GM19240 (cell line): ENCODE measurements around the gene AVP.
"Not testable (repeated sequence)": the region's sequence is repeated elsewhere in the genome, so short reads cannot be mapped to it uniquely, and the experiment has no call there.

ENCODE experiments used
- DNase-seq: peaks from one replicate; pipeline ENCODE4 v3.0.0; 2011; ENCODE audit warnings: low spot score; ENCODE audit not compliant: insufficient read length

Gene AVP

DNA sequence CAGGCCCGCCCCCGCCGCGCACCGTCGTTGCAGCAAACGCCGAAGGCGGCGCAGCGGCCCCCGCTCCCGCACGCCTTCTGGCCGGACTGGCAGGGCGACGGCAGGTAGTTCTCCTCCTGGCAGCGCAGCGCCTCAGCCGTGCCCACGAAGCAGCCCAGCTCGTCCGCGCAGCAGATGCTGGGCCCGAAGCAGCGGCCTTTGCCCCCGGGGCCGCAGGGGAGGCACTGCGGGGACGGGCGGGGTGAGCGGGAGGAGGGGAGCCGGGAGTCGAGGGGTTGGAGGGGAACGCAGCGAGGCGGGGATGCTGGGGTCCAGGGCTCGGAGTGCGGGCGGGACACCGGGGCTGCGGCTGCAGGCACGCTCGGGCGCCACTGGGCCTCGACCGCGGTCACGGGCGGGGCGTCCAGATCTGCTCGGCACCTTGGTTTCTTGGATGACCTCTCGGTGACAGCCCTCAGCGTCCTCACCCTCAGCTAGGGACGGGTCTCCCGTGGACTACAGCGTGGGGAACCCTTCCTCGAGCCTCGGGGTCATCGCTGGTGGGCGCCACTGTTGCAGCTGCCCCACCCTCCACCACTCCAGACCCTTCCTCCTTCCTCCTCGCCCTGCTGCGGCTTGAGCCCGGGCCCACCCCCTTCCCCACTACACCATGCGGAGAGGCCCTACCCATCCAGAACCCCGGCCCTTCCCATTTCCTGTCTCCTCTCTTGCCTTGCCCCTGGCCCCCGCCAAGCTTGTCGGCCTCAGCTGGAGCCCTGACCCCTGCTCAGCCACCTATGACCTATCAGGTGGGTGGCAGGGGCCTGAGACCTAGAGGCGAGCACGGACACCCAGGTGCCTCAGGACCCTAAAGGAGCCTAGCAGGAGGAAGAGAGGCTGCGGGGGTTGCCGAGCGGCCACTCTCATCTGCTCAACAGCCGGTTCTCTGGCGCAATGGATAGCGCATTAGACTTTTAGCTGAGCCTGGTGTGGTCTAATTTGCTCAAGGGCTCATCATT, 1.3 kb downstream of the AVP start:
- DNase-seq, result no peak

DNA sequence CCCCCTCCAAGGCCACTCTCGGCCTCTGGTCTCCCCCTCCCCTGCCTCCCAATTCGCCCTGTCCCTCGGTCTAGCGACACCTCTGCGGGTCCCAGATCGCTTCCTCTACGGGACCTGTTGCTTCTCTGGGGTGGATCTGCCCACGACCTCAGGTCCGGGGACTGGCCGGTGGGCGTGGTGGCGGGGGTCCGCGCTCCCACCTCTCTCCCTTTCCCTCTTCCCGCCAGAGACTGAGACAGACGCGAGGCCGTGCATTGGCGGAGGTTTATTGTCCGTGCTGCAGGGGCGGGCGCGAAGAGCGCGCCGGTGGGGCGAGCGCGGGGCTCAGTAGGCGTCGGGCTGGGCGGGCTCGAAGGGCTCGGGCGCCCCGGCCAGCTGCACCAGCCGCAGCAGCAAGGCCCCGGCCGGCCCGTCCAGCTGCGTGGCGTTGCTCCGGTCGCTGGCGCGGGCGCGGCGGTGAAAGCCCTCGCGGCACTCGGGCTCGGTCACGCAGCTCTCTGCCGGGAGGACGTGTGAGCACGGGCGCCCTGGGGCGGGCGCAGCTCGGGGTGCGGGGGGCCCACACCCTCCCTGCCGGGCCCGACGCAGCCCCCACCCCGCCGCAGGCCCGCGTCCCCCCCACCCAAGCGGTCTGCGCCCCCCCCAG, 2.1 kb downstream of the AVP start:
- no peak for DNase-seq

DNA sequence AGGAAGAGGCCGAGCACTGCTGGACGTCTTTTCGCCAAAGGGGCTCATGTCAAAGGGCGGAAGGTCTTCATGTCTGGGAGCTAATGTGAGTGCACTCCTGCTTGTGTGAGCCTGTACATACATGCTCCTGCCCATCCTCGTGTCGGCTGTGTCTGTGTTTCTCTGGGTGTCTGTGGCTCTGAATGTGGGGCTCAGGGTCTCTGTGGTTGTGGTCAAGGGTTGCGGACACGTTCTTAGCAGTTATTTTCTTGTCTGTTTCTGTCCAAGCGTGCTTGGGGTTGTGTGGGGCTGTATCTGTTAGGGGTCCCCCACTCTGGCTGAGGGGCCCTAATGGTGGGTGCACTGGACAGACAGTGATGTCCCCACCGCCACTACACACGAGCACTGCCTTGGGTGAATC, 2.9 kb downstream of the AVP start:
- no peak for DNase-seq

DNA sequence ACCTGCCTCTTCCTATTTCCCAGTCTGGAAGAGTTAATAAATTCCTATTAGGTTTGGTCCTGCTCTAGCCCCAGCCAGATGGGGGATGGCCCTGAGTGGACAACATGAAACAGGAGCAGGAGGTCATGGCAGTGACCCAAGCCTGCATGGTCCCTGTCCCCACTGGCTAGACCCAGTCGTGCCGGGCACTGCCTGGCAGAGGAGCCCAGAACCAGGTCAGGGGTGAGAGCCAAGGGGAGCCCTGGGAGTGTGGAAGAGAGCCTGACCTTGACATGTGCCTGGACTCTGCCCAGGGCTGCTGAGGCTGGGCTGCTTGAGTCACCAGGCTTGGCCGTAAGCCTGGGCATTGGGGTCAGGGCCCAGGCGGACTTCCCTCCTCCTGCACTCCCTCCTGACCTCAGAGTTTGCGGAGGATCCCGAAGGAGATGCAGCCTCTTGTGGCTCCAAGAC, 3.6 kb downstream of the AVP start:
- DNase-seq, result no peak

DNA sequence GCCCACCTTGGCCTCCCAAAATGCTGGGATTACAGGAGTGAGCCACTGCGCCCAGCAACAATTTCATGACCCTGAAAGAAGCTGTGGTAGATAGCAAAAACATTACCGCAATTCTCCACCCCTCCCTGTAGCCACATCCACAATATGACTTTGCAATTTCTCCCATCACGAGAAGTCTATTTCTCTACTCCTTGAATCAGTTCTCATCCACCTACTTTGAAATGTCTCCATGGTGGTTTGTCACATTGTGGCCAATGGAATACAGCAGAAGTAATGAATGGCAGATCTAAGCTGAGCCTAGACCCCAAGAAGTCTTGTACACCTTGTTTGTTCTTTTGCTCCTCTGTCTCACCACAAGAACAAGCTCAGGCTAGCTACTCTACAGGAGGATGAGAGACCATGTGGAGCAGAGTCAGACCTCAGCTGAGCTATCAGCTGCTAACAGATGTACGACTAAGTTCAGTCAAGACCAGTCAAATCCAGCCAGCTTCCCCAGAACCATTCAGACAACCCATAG, 6.8 kb downstream of the AVP start:
- no peak for DNase-seq

DNA sequence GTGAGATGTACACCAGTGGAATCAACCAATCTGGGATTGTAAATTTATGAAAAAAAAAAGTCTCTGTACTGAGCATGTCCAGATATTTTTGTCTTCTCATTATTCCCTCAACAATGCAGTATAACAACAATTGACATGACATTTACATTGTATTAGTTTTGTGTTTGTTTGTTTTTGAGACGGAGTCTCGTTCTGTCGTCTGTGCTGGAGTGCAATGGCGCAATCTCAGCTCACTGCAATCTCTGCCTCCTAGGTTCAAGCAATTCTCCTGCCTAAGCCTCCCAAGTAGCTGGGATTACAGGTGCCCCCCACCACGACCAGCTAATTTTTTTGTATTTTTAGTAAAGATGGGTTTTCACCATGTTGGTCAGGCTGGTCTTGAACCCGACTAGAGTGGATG, 9.2 kb downstream of the AVP start:
- DNase-seq, result not testable (repeated sequence)

DNA sequence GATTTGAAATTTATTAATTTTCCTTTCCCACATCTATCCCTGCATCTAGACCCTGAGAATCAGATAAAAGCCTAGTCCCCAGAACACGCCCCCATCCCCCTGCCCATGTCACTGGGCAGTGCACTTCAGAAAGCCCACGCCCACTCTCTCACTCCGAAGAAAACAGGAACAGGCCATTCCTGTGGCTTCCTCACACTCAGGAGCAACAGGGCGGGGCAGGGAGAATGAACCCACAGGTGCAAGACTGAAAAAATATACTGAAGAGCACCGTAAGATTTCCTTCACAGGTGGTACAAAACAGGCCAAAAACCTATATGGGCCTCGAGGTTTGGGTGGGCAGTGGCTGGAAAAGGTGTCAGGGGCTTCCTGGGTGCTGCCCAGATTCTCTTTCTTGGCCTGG, 9.7 kb downstream of the AVP start:
- no peak for DNase-seq

DNA sequence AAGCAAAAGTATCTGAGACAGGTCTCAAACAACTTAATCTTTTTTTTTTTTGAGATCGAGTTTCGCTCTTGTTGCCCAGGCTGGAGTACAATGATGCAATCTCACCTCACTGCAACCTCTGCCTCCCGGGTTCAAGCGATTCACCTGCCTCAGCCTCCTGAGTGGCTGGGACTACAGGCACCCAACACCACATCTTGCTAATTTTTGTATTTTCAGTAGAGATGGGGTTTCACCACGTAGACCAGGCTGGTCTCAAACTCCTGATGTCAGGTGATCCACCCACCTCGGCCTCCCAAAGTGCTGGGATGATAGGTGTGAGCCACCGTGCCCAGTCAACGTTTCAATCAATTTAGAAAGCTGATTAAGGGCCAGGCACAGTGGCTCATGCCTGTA, 11.3 kb downstream of the AVP start:
- not testable (repeated sequence) for DNase-seq

DNA sequence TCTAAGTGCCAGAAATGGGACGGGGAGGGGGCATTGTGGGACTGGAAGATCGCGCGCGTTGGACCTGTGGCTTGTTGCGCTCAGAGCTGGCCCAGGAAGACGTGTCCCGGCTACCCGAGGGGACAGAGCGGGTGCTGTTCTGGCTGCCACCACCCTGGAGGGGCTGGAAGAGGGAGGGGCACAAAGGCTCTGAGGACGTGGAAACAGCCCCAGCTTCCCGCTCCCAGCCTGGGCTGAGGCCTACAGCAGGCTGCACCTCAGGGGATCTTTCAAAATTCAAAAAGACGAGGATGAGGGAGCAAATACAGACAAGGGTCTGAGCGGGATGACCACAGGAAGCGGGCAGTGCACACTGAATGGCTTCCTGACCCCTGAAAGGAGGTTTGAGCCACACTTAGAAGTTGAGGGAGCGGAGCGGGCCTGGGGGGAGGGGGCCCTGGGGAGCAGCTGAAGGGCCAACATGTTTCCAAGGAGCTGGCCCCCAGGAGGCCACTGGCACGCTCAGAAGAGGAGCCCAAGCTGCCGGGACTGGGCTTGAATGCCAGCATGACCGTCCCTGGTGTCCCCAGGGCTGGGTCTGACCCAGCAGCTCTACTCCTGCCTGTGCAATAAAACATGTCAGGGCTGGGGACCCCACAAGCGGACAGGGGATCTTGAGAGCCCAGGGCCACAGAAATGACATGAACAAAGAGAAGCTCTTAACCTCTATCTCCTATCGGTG, 11.8 kb downstream of the AVP start:
- DNase-seq, result no peak

DNA sequence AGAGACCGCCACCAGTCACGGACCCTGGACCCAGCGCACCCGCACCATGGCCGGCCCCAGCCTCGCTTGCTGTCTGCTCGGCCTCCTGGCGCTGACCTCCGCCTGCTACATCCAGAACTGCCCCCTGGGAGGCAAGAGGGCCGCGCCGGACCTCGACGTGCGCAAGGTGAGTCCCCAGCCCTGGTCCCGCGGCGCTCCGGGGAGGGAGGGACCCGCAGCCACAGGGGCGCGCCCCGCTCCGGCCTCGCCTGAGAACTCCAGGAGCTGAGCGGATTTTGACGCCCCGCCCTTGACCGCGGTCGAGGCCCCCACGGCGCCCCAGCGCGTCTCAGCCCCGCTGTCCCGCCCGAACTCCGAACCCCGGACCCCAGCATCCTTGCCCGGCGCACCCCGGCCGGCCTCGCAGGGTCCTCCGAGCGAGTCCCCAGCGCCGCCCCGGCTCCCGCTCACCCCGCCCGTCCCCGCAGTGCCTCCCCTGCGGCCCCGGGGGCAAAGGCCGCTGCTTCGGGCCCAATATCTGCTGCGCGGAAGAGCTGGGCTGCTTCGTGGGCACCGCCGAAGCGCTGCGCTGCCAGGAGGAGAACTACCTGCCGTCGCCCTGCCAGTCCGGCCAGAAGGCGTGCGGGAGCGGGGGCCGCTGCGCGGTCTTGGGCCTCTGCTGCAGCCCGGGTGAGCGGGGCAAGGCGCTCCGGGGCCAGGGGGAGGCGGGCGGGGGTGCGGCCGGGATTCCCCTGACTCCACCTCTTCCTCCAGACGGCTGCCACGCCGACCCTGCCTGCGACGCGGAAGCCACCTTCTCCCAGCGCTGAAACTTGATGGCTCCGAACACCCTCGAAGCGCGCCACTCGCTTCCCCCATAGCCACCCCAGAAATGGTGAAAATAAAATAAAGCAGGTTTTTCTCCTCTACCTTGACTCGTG, 12.7 kb downstream of the AVP start, which contains the start of gene OXT:
Gene OXT (plus strand): TSS at position 11 of the 920 bp plus-strand sequence. CDS start 36 bp downstream, at position 47.
- DNase-seq, result no peak

DNA sequence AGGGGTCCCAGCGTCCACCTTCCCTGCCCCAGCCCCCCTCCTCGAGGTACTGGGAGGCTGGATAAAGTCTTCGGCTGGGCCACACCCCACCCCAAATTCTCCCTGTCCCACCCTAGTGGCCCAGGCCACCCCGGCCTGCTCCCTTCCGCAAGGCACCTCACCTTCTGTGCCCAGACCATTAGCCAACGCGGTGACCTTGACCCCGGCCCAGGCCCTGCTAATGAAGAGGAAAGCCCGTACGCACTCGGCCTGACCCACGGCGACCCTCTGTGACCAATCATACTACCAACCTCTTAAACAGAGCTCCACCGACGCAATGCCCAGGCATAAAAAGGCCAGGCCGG, 13.3 kb downstream of the AVP start:
- no peak for DNase-seq

DNA sequence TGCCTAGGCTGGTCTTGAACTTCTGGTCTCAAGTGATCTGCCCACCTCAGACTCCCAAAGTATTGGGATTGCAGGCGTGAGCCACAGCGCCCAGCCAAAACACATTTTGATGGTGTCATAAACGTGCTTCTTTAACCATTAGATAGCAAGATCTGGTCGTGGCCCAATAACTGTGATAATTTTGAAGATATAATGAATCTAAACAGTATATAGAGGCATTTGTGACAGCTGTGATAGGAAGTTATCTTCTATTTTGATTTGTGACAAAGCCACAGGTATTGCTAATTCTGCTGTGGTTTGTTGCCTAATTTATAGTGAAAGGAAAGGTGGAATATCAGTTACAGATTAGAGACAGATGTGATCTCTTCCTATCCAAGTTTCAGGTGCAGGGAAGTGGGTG, 13.8 kb downstream of the AVP start:
- DNase-seq, result no peak

DNA sequence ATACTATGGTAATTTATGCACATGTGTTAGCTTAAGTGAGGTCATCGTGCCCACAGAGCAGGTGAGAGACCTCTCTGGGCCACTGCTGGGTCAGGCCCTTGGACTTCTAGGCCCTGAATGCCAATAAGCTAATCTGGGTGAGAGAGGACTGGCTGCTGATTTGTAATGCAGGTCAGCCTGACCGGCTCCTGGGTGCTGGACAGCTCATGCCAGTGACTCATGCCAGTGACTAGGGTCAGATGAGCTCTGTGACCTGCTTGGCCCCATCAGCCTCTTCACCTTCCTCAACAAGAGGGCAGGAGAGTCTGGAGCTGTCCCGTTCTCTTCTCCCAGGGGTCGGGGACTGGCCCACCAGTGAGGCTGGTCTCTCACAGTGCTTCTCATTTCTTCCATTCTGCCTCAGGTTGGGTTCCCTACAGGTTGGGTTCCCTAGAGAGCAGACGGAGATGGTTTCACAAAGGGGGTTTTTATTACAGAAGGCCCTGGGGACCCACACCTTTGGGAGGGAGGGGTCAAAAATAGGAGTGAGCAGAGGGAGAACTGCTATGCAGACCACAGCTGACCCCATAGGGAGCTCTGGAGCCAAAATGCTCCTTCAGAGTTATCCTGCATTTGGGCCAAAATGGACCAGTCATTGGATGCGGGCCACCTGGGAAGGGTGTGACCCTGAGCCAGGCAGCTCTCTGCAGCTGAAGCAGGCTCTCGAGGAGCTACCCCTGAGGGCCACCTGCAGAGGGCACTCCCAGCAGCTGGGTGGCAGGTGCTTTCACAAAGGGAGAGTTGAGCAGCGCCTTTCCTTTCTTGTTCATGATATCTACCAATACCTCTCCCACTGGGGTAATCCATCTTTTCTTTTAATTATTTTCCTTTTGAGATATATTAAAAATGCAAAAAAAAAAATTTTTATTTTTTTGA, 15.3 kb downstream of the AVP start:
- no peak for DNase-seq

DNA sequence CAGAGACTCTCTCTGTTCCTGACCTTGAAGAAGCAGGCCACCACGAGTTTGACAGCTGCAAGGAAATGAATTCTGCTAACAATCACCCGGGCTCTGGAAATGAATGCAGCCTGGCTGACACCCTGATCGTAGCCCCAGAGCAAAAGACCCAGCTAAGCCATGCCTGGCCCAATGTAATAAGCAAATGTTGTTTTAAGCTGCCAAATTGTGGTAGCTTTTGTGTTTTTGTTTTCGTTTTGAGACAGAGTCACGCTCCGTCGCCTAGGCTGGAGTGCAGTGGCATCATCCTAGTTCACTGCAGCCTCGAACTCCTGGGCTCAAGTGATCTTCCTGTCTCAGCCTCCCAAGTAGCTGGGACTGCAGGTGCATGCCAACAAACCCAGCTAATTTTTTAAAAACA, 16.4 kb downstream of the AVP start:
- no peak for DNase-seq

DNA sequence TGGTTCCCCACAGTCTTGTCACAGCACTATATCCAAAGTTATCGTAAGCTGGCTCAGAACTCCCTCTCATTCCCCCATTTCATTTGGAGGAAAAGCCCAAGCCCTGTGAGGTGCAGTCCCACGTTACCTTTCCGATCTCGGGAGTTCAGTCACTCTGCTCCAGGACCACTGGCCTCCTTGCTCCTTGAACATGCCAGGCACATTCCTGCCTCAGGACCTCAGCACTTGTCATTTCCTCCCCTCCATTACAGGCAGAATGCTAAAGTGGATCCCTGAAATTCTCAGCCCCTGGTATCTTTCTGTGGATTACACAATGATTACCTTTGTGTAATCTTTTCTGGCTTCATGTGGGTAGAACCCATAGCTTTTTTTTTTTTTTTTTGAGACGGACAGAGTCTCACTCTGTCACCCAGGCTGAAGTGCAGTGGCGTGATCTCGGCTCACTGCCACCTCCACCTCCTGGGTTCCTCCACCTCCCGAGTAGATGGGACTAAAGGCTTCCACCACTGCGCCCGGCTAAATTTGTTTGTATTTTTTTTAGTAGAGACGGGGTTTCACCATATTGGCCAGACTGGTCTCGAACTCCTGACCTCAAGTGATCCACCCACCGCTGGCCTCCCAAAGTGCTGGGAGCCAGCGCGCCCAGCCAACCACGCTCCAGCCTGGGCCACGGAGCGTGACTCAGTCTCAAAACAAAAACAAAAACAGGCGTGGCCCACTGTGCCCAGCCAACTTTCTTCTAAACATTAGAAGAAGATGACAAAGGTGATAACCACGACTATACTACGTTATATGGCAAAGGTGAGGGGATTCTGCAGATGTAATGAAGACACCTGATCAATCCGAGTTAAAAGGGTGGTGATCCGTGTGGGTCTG, 17.1 kb downstream of the AVP start:
- DNase-seq, result no peak

DNA sequence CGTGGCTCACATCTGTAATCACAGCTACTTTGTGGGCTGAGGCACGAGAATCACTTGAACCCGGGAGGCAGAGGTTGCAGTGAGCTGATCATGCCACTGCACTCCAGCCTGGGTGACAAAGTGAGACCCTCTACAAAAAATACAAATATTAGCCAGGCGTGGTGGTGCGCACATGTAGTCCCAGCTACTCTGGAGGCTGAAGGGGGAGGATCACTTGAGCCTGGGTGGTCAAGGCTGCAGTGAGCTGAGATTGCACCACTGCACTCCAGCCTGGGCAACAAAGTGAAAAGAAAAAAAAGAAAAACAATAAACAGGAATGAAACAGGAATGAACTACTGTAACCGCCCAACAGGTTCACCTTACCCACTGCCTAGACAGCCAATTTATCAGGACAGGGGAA, 20.4 kb downstream of the AVP start:
- not testable (repeated sequence) for DNase-seq

DNA sequence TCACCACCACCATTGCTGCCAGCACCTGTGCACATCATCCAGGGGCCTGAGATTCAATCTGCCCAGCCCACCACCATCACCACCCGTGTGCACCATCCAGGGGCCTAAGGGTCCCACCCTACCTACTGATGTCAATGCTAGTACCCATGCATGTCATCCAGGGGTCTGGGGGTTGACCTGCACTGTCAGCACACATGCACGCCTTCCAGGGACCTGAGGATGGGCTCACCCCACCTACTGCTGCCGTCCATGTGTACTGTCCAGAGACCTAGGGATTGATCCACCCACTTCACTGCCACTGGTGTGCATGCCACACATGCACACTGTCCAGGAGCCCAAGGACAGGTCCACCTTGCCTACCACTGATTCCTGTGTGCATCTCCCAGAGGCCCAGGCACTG, 25.0 kb downstream of the AVP start:
- no peak for DNase-seq

DNA sequence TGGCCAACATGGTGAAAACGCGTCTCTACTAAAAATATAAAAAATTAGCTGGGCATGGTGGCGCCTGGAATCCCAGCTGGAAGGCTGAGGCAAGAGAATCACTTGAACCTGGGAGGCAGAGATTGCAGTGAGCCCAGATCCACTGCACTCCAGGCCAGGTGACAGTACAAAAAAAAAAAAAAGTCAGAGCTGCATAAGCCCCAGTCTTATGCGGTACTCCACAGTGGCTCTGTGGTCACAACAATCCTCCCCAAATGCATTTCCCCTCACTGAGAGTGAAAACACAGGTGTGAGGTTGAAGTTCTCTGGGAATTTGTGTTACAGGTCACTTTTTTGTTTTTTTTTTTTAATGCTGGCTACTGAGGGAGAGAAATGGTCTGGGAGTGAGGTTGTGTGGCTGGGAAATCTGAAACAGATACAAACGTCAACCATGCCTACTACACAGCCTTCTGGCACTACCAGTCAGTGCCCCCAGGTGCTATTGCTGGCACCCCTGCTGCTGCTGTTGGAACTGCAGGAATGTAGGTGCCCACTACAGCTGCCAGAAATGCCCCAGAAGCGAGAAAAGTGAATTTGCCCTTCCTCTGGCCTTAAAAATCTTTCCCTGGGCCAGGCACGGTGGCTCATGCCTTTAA, 33.0 kb downstream of the AVP start:
- no peak for DNase-seq
